ENCODE data around the gene NUDT22. TPM values are rescaled to one million over a fixed set of nuclear protein-coding genes. Genes with fewer than 3 reads are reported as not detected.

NUDT22 gene
- total and polyA plus RNA-seq, 2 experiments from 2014 or later: 33.9 to 67.0 TPM

GRCh38 chr11:64226507-64227051 is 505 bp downstream of the NUDT22 start:
- DNase-seq (ENCODE audit: low spot score) (peak; percentile 64), ATAC-seq (peak; percentile 12)
- Mint-ChIP-seq H3K27me3 (ENCODE audit: insufficient read depth, low read depth, poor library complexity) (peaks cover 9% of the 10 kb centered on the region), H3K9me3 (no peaks in the 10 kb centered on the region), H3K4me1 (peaks cover 16% of the 10 kb centered on the region), H3K27ac (no peak overlapping the region), H3K4me3 (peak overlapping the region; percentile 89), H3K36me3 (ENCODE audit: low read depth) (no peaks in the 10 kb centered on the region)
- TF ChIP-seq, protein P1, sequence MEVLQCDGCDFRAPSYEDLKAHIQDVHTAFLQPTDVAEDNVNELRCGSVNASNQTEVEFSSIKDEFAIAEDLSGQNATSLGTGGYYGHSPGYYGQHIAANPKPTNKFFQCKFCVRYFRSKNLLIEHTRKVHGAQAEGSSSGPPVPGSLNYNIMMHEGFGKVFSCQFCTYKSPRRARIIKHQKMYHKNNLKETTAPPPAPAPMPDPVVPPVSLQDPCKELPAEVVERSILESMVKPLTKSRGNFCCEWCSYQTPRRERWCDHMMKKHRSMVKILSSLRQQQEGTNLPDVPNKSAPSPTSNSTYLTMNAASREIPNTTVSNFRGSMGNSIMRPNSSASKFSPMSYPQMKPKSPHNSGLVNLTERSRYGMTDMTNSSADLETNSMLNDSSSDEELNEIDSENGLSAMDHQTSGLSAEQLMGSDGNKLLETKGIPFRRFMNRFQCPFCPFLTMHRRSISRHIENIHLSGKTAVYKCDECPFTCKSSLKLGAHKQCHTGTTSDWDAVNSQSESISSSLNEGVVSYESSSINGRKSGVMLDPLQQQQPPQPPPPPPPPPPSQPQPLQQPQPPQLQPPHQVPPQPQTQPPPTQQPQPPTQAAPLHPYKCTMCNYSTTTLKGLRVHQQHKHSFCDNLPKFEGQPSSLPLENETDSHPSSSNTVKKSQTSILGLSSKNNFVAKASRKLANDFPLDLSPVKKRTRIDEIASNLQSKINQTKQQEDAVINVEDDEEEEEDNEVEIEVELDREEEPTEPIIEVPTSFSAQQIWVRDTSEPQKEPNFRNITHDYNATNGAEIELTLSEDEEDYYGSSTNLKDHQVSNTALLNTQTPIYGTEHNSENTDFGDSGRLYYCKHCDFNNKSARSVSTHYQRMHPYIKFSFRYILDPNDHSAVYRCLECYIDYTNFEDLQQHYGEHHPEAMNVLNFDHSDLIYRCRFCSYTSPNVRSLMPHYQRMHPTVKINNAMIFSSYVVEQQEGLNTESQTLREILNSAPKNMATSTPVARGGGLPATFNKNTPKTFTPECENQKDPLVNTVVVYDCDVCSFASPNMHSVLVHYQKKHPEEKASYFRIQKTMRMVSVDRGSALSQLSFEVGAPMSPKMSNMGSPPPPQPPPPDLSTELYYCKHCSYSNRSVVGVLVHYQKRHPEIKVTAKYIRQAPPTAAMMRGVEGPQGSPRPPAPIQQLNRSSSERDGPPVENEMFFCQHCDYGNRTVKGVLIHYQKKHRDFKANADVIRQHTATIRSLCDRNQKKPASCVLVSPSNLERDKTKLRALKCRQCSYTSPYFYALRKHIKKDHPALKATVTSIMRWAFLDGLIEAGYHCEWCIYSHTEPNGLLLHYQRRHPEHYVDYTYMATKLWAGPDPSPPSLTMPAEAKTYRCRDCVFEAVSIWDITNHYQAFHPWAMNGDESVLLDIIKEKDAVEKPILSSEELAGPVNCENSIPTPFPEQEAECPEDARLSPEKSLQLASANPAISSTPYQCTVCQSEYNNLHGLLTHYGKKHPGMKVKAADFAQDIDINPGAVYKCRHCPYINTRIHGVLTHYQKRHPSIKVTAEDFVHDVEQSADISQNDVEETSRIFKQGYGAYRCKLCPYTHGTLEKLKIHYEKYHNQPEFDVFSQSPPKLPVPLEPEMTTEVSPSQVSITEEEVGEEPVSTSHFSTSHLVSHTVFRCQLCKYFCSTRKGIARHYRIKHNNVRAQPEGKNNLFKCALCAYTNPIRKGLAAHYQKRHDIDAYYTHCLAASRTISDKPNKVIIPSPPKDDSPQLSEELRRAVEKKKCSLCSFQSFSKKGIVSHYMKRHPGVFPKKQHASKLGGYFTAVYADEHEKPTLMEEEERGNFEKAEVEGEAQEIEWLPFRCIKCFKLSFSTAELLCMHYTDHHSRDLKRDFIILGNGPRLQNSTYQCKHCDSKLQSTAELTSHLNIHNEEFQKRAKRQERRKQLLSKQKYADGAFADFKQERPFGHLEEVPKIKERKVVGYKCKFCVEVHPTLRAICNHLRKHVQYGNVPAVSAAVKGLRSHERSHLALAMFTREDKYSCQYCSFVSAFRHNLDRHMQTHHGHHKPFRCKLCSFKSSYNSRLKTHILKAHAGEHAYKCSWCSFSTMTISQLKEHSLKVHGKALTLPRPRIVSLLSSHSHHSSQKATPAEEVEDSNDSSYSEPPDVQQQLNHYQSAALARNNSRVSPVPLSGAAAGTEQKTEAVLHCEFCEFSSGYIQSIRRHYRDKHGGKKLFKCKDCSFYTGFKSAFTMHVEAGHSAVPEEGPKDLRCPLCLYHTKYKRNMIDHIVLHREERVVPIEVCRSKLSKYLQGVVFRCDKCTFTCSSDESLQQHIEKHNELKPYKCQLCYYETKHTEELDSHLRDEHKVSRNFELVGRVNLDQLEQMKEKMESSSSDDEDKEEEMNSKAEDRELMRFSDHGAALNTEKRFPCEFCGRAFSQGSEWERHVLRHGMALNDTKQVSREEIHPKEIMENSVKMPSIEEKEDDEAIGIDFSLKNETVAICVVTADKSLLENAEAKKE (CRISPR knock-in tag; IDR thresholded peaks at IDR 0.05): no peak
- TF ChIP-seq REST (IDR thresholded peaks at IDR 0.05; ENCODE audit: unreplicated experiment): no peak
- no peak for TF ChIP-seq POLR2AphosphoS5 (IDR thresholded peaks at IDR 0.05; ENCODE audit: low read depth)
- no peak for TF ChIP-seq STAT1 (IDR thresholded peaks at IDR 0.05; ENCODE audit: unreplicated experiment)
- no peak for TF ChIP-seq JUNB (IDR thresholded peaks at IDR 0.05; ENCODE audit: unreplicated experiment)
- TF ChIP-seq NANOG (IDR thresholded peaks at IDR 0.05; ENCODE audit: borderline replicate concordance): no peak
- no peak for TF ChIP-seq CTCF (conservative IDR thresholded peaks at IDR 0.05; ENCODE audit: low read depth in 2 of 2)
- TF ChIP-seq EZH2phosphoT487 (IDR thresholded peaks at IDR 0.05; ENCODE audit: unreplicated experiment): no peak
- Histone ChIP-seq H3K79me2 (replicated peaks; ENCODE audit: insufficient read depth) (no peaks in the 10 kb centered on the region; the same call in 1 of the 2 replicates), H3K27me3 (ENCODE audit: insufficient read depth) (0 out of 2 replicates have a peak, but pooled peaks cover 3% of the 10 kb centered on the region), H2AFZ (peak overlapping the region; percentile 85; the same call in 1 of the 2 replicates), H4K20me1 (replicated peaks; ENCODE audit: insufficient read depth) (no peaks in the 10 kb centered on the region), H3K27ac (ENCODE audit: low read depth) (no peak overlapping the region), H3K9me2 (ENCODE audit: insufficient read depth) (no peaks in the 10 kb centered on the region), H3K4me3 (peak overlapping the region; percentile 98), H3K4me1 (ENCODE audit: insufficient read depth) (peaks cover 7% of the 10 kb centered on the region; the same call in 1 of the 2 replicates), H3F3A (replicated peaks; ENCODE audit: low read depth) (0 out of 2 replicates have a peak, but pooled peaks cover 5% of the 10 kb centered on the region), H3K4me2 (peak overlapping the region; percentile 97), H3K36me3 (ENCODE audit: insufficient read depth) (no peaks in the 10 kb centered on the region; the same call in 1 of the 2 replicates)

Data from GM23338 (cell line).